Mesenchymal stem cell (in vitro differentiated cells and primary cell): ENCODE results near the gene EID3.

Source experiments
- DNase-seq: peaks from one replicate; pipeline ENCODE4 v3.0.0-alpha.2; 2013
- H2AFZ ChIP-seq: one replicate; pipeline ENCODE4 v1.6.1; 2013; ENCODE audit warnings: low read depth, mild to moderate bottlenecking, control low read depth, inconsistent platforms, low read length, moderate library complexity
- H2AK5ac ChIP-seq: 2 replicates; pipeline ENCODE4 v1.6.1; 2013; ENCODE audit warnings: low read length, moderate library complexity, mild to moderate bottlenecking, inconsistent platforms; ENCODE audit not compliant: severe bottlenecking
- H2BK120ac ChIP-seq: one replicate; pipeline ENCODE4 v1.6.1; 2013; ENCODE audit warnings: low read depth, mild to moderate bottlenecking, inconsistent platforms, low read length, moderate library complexity
- H2BK12ac ChIP-seq, 2 experiments: one replicate each; pipeline ENCODE4 v1.6.1; 2013; ENCODE audit warnings: inconsistent platforms in 2 of 2, low read length in 2 of 2, mild to moderate bottlenecking in 2 of 2, moderate library complexity in 2 of 2, control low read depth in 1 of 2
- H2BK15ac ChIP-seq: one replicate; pipeline ENCODE4 v1.6.1; 2013; ENCODE audit warnings: mild to moderate bottlenecking, low read depth, inconsistent platforms; ENCODE audit not compliant: poor library complexity, severe bottlenecking
- H2BK5ac ChIP-seq: 2 replicates; pipeline ENCODE4 v1.6.1; 2013; ENCODE audit warnings: low read depth, mild to moderate bottlenecking, low read length, control low read depth, inconsistent platforms; ENCODE audit not compliant: poor library complexity, severe bottlenecking
- H3K14ac ChIP-seq, 2 experiments: one replicate each; pipeline ENCODE4 v1.6.1; 2013; ENCODE audit warnings: inconsistent platforms in 2 of 2, low read length in 2 of 2, control low read depth in 1 of 2, mild to moderate bottlenecking in 1 of 2, moderate library complexity in 1 of 2
- H3K18ac ChIP-seq, 2 experiments: one replicate each; pipeline ENCODE4 v1.6.1; 2013; ENCODE audit warnings: inconsistent platforms in 2 of 2, low read length in 2 of 2, control low read depth in 1 of 2, low read depth in 1 of 2, mild to moderate bottlenecking in 1 of 2
- H3K23ac ChIP-seq, 2 experiments: one replicate each; pipeline ENCODE4 v1.6.1; 2013; ENCODE audit warnings: inconsistent platforms in 2 of 2, low read length in 2 of 2, mild to moderate bottlenecking in 2 of 2, moderate library complexity in 2 of 2, control low read depth in 1 of 2
- H3K27ac ChIP-seq: 2 replicates; pipeline ENCODE4 v1.5.1; 2013; ENCODE audit warnings: mild to moderate bottlenecking, moderate library complexity, low read length, control low read depth, inconsistent platforms; ENCODE audit not compliant: poor library complexity, severe bottlenecking
- H3K27me3 ChIP-seq, 2 experiments: 2 replicates each; pipeline versions ENCODE4 v1.6.1 to v1.7.0; 2013; ENCODE audit warnings: low read length in 2 of 2, mild to moderate bottlenecking in 2 of 2, moderate library complexity in 2 of 2, control low read depth in 1 of 2, inconsistent platforms in 1 of 2; ENCODE audit not compliant: control insufficient read depth in 1 of 2, insufficient read depth in 1 of 2
- H3K36me3 ChIP-seq, 2 experiments: 2 replicates each; pipeline versions ENCODE4 v1.6.1 to v1.7.0; 2013; ENCODE audit warnings: low read length in 2 of 2, control low read depth in 1 of 2, inconsistent platforms in 1 of 2, low read depth in 1 of 2, mild to moderate bottlenecking in 1 of 2; ENCODE audit not compliant: insufficient read depth in 2 of 2, control insufficient read depth in 1 of 2
- H3K4ac ChIP-seq, 2 experiments: one replicate each; pipeline ENCODE4 v1.6.1; 2013; ENCODE audit warnings: inconsistent platforms in 2 of 2, low read length in 2 of 2, mild to moderate bottlenecking in 2 of 2, moderate library complexity in 2 of 2, control low read depth in 1 of 2, low read depth in 1 of 2
- H3K4me1 ChIP-seq: 2 replicates; pipeline ENCODE4 v1.6.1; 2013; ENCODE audit warnings: low read depth, low read length, control low read depth; ENCODE audit not compliant: control insufficient read depth, insufficient read depth
- H3K4me2 ChIP-seq: 2 replicates; pipeline ENCODE4 v1.6.1; 2013; ENCODE audit warnings: low read length, mild to moderate bottlenecking, inconsistent platforms; ENCODE audit not compliant: poor library complexity, severe bottlenecking
- H3K4me3 ChIP-seq, 2 experiments: 2 replicates each; pipeline versions ENCODE4 v1.5.1 to v1.7.0; 2013; ENCODE audit warnings: low read length in 2 of 2, mild to moderate bottlenecking in 2 of 2, control low read depth in 1 of 2, low read depth in 1 of 2; ENCODE audit not compliant: insufficient read depth in 1 of 2
- H3K79me1 ChIP-seq: replicated peaks from 2 replicates; pipeline ENCODE4 v1.6.1; 2013; ENCODE audit warnings: mild to moderate bottlenecking, control low read depth, low read length, inconsistent platforms; ENCODE audit not compliant: poor library complexity, severe bottlenecking
- H3K9ac ChIP-seq: 2 replicates; pipeline ENCODE4 v1.7.0; 2013; ENCODE audit warnings: mild to moderate bottlenecking, low read length, moderate library complexity
- H3K9me3 ChIP-seq: 2 replicates; pipeline ENCODE4 v1.7.0; 2013; ENCODE audit warnings: mild to moderate bottlenecking, low read length; ENCODE audit not compliant: control insufficient read depth
- H4K8ac ChIP-seq: one replicate; pipeline ENCODE4 v1.6.1; 2013; ENCODE audit warnings: inconsistent platforms, mild to moderate bottlenecking, low read length, moderate library complexity
- H4K91ac ChIP-seq: one replicate; pipeline ENCODE4 v1.6.1; 2013; ENCODE audit warnings: mild to moderate bottlenecking, low read length, inconsistent platforms
- WGBS: methylation state at CpG from one replicate; pipeline ENCODE4 v1.1.7; 2013; ENCODE audit warnings: mixed read lengths; 5-methylcytosine and 5-hydroxymethylcytosine counted together

Gene EID3

GRCh38 chr12:104297477-104298113 lies 5.9 kb upstream of the EID3 start:
- no peak overlapping the region for H3K27ac ChIP-seq
- H3K9ac ChIP-seq: peak overlapping the region; percentile 1
- H2BK120ac ChIP-seq: no peak overlapping the region
- no peak overlapping the region for H3K4ac ChIP-seq
- WGBS: 94% methylated on average over 9 of the region's 10 CpGs
- H3K9me3 ChIP-seq: no peaks in the 10 kb centered on the region
- H3K36me3 ChIP-seq: peaks cover 8 to 85% of the 10 kb centered on the region in 2 experiments
- H3K18ac ChIP-seq: no peak overlapping the region
- no peak overlapping the region for H2BK12ac ChIP-seq
- no peak overlapping the region for H3K4me3 ChIP-seq
- H3K4me1 ChIP-seq: peaks cover 4% of the 10 kb centered on the region
- H3K23ac ChIP-seq: no peak overlapping the region
- H2BK5ac ChIP-seq: no peak overlapping the region
- no peak overlapping the region for H2AFZ ChIP-seq
- H3K27me3 ChIP-seq: no peaks in the 10 kb centered on the region
- no peak overlapping the region for H2BK15ac ChIP-seq
- no peak overlapping the region for H2AK5ac ChIP-seq
- H4K8ac ChIP-seq: no peak overlapping the region
- DNase-seq: no peak
- H3K14ac ChIP-seq: no peak overlapping the region
- no peak overlapping the region for H3K4me2 ChIP-seq
- H4K91ac ChIP-seq: no peak overlapping the region
- H3K79me1 ChIP-seq: peaks cover 3% of the 10 kb centered on the region

GRCh38 chr12:104299842-104300481 lies 3.6 kb upstream of the EID3 start:
- peaks cover 9% of the 10 kb centered on the region for H3K4me1 ChIP-seq
- 75% methylated on average over 5 of the region's 6 CpGs for WGBS
- H4K91ac ChIP-seq: no peak overlapping the region
- H3K27ac ChIP-seq: peak overlapping the region; percentile 48
- no peak overlapping the region for H2BK5ac ChIP-seq
- no peak overlapping the region for H3K23ac ChIP-seq
- no peak overlapping the region for H3K4me3 ChIP-seq
- no peak overlapping the region for H2BK120ac ChIP-seq
- no peak overlapping the region for H2BK12ac ChIP-seq
- H3K9ac ChIP-seq: peak overlapping the region; percentile 39
- peaks cover 7% of the 10 kb centered on the region for H3K79me1 ChIP-seq
- H4K8ac ChIP-seq: no peak overlapping the region
- H3K4ac ChIP-seq: no peak overlapping the region
- no peak for DNase-seq
- H2AFZ ChIP-seq: no peak overlapping the region
- no peak overlapping the region for H3K18ac ChIP-seq
- H3K9me3 ChIP-seq: no peaks in the 10 kb centered on the region
- H3K14ac ChIP-seq: no peak overlapping the region
- no peaks in the 10 kb centered on the region for H3K27me3 ChIP-seq
- no peak overlapping the region for H2AK5ac ChIP-seq
- H2BK15ac ChIP-seq: no peak overlapping the region
- H3K36me3 ChIP-seq: peaks cover 6 to 74% of the 10 kb centered on the region in 2 experiments
- no peak overlapping the region for H3K4me2 ChIP-seq

- no peaks in the 10 kb centered on the region for H3K27me3 ChIP-seq
- no peak overlapping the region for H4K91ac ChIP-seq
- H3K36me3 ChIP-seq: peaks cover 3 to 73% of the 10 kb centered on the region in 2 experiments
- no peak overlapping the region for H3K14ac ChIP-seq
- H3K79me1 ChIP-seq: peaks cover 11% of the 10 kb centered on the region
- H3K4me1 ChIP-seq: peaks cover 12% of the 10 kb centered on the region
- no peak overlapping the region for H4K8ac ChIP-seq
- no peaks in the 10 kb centered on the region for H3K9me3 ChIP-seq
- DNase-seq: no peak
- no peak overlapping the region for H3K27ac ChIP-seq
- peak overlapping the region; percentile 91 for H3K9ac ChIP-seq
- H3K4ac ChIP-seq: no peak overlapping the region
- no peak overlapping the region for H2BK120ac ChIP-seq
- H2BK12ac ChIP-seq: no peak overlapping the region
- H2AK5ac ChIP-seq: no peak overlapping the region
- H2BK5ac ChIP-seq: no peak overlapping the region
- H2AFZ ChIP-seq: no peak overlapping the region
- 94% methylated on average over 10 of the region's 10 CpGs for WGBS
- H3K23ac ChIP-seq: no peak overlapping the region
- H2BK15ac ChIP-seq: no peak overlapping the region
- no peak overlapping the region for H3K18ac ChIP-seq
- no peak overlapping the region for H3K4me2 ChIP-seq
- peak overlapping the region in 1 of 2 experiments; percentile 79 for H3K4me3 ChIP-seq
Measured at GRCh38 chr12:104304261-104305009, 896 bp downstream of the EID3 start.

GRCh38 chr12:104305349-104305748 lies 1.8 kb downstream of the EID3 start:
- Histone ChIP-seq H4K91ac (no peak overlapping the region), H2AFZ (no peak overlapping the region), H3K23ac (no peak overlapping the region), H3K27me3 (no peaks in the 10 kb centered on the region), H3K4ac (no peak overlapping the region), H3K9me3 (no peaks in the 10 kb centered on the region), H3K79me1 (peaks cover 13% of the 10 kb centered on the region), H3K14ac (no peak overlapping the region), H2BK5ac (no peak overlapping the region), H2BK120ac (no peak overlapping the region), H3K18ac (no peak overlapping the region), H3K4me3 (peak overlapping the region in 1 of 2 experiments; percentile 79), H2AK5ac (no peak overlapping the region), H3K36me3 (peaks cover 7 to 73% of the 10 kb centered on the region in 2 experiments), H3K4me1 (peaks cover 14% of the 10 kb centered on the region), H2BK15ac (no peak overlapping the region), H3K4me2 (no peak overlapping the region), H3K9ac (peak overlapping the region; percentile 91), H4K8ac (no peak overlapping the region), H2BK12ac (no peak overlapping the region), H3K27ac (no peak overlapping the region)
- no peak for DNase-seq
- 85% methylated on average over 1 of the region's 2 CpGs for WGBS
